H9 (cell line): Measurements from ENCODE around the gene MYH15. TPM values are rescaled to one million over a fixed set of nuclear protein-coding genes. Genes with fewer than 3 reads are reported as not detected.

Source experiments
- DNase-seq: peaks from one replicate; pipeline ENCODE4 v3.0.0-alpha.2; 2017
- H2AFZ ChIP-seq: one replicate; pipeline ENCODE4 v1.6.1; 2013; ENCODE audit warnings: mild to moderate bottlenecking, low read length, control low read depth, moderate library complexity
- H2AK5ac ChIP-seq: 2 replicates; pipeline ENCODE4 v1.6.1; 2013; ENCODE audit warnings: low read length, control low read depth, mixed read lengths; ENCODE audit not compliant: insufficient read length
- H2BK120ac ChIP-seq: one replicate; pipeline ENCODE4 v1.6.1; 2013; ENCODE audit warnings: low read depth, mild to moderate bottlenecking, low read length, control low read depth, inconsistent platforms; ENCODE audit not compliant: poor library complexity, severe bottlenecking
- H2BK12ac ChIP-seq: 2 replicates; pipeline ENCODE4 v1.6.1; 2013; ENCODE audit warnings: low read length, control low read depth, mixed read lengths, low read depth; ENCODE audit not compliant: insufficient read length
- H2BK15ac ChIP-seq: 2 replicates; pipeline ENCODE4 v1.6.1; 2013; ENCODE audit warnings: low read depth, low read length, control low read depth
- H2BK20ac ChIP-seq: one replicate; pipeline ENCODE4 v1.6.1; 2013; ENCODE audit warnings: low read depth, mild to moderate bottlenecking, low read length, control low read depth, inconsistent platforms; ENCODE audit not compliant: poor library complexity, severe bottlenecking
- H2BK5ac ChIP-seq: 2 replicates; pipeline ENCODE4 v1.6.1; 2013; ENCODE audit warnings: low read length, control low read depth, mixed read lengths; ENCODE audit not compliant: insufficient read length
- H3K14ac ChIP-seq: 2 replicates; pipeline ENCODE4 v1.6.1; 2013; ENCODE audit warnings: low read length, control low read depth; ENCODE audit not compliant: insufficient read depth
- H3K18ac ChIP-seq: 2 replicates; pipeline ENCODE4 v1.6.1; 2013; ENCODE audit warnings: low read depth, mild to moderate bottlenecking, mixed read lengths, low read length, control low read depth; ENCODE audit not compliant: insufficient read length
- H3K23ac ChIP-seq: 2 replicates; pipeline ENCODE4 v1.6.1; 2013; ENCODE audit warnings: low read length, control low read depth, mixed read lengths, low read depth; ENCODE audit not compliant: insufficient read length
- H3K23me2 ChIP-seq: 2 replicates; pipeline ENCODE4 v1.6.1; 2013; ENCODE audit warnings: low read depth, mild to moderate bottlenecking, mixed read lengths, low read length, control low read depth; ENCODE audit not compliant: insufficient read length, poor library complexity, severe bottlenecking
- H3K27ac ChIP-seq: 2 replicates; pipeline ENCODE4 v1.5.1; 2013; ENCODE audit warnings: low read length, control low read depth, mixed read lengths, low read depth; ENCODE audit not compliant: insufficient read length
- H3K27me3 ChIP-seq: 2 replicates; pipeline ENCODE4 v1.6.1; 2013; ENCODE audit warnings: low read length, control low read depth, inconsistent platforms; ENCODE audit not compliant: insufficient read depth
- H3K4ac ChIP-seq: 2 replicates; pipeline ENCODE4 v1.6.1; 2013; ENCODE audit warnings: low read depth, mild to moderate bottlenecking, control low read depth, inconsistent platforms, low read length, moderate library complexity
- H3K4me1 ChIP-seq: 2 replicates; pipeline ENCODE4 v1.6.1; 2013; ENCODE audit warnings: low read length, control low read depth, inconsistent platforms; ENCODE audit not compliant: insufficient read depth
- H3K4me2 ChIP-seq: 2 replicates; pipeline ENCODE4 v1.6.1; 2013; ENCODE audit warnings: low read length, control low read depth, mixed read lengths; ENCODE audit not compliant: insufficient read length, insufficient read depth
- H3K56ac ChIP-seq: 2 replicates; pipeline ENCODE4 v1.6.1; 2013; ENCODE audit warnings: low read depth, mild to moderate bottlenecking, mixed read lengths, low read length, control low read depth; ENCODE audit not compliant: insufficient read length
- H3K79me1 ChIP-seq: 2 replicates; pipeline ENCODE4 v1.6.1; 2013; ENCODE audit warnings: low read depth, mild to moderate bottlenecking, moderate library complexity, low read length, control low read depth, inconsistent platforms; ENCODE audit not compliant: insufficient read depth, poor library complexity, severe bottlenecking
- H3K79me2 ChIP-seq: 2 replicates; pipeline ENCODE4 v1.6.1; 2013; ENCODE audit warnings: low read length, control low read depth, inconsistent platforms; ENCODE audit not compliant: insufficient read depth
- H3K9ac ChIP-seq: 2 replicates; pipeline ENCODE4 v1.6.1; 2013; ENCODE audit warnings: low read length, control low read depth, mixed read lengths; ENCODE audit not compliant: insufficient read length; ENCODE audit errors: extremely low read depth
- H3K9me3 ChIP-seq: one replicate; pipeline ENCODE4 v1.6.1; 2013; ENCODE audit warnings: low read depth, low read length, inconsistent platforms; ENCODE audit not compliant: control insufficient read depth
- H3T11ph ChIP-seq: one replicate; pipeline ENCODE4 v1.6.1; 2013; ENCODE audit warnings: mild to moderate bottlenecking, low read length, control low read depth, inconsistent platforms
- H4K20me1 ChIP-seq: one replicate; pipeline ENCODE4 v1.6.1; 2013; ENCODE audit not compliant: control insufficient read depth, insufficient read length, insufficient read depth
- H4K5ac ChIP-seq: 2 replicates; pipeline ENCODE4 v1.6.1; 2013; ENCODE audit warnings: low read depth, mild to moderate bottlenecking, mixed read lengths, low read length, control low read depth; ENCODE audit not compliant: insufficient read length
- H4K8ac ChIP-seq: replicated peaks from 2 replicates; pipeline ENCODE4 v1.6.1; 2013; ENCODE audit warnings: low read length, control low read depth, mixed read lengths, low read depth; ENCODE audit not compliant: insufficient read length
- H4K91ac ChIP-seq: 2 replicates; pipeline ENCODE4 v1.6.1; 2013; ENCODE audit warnings: low read depth, mild to moderate bottlenecking, moderate library complexity, mixed read lengths, low read length, control low read depth; ENCODE audit not compliant: insufficient read length
- H3K27ac Mint-ChIP-seq, 3 experiments: 2 replicates in 2 of 3; 3 replicates in 1 of 3; pipeline ENCODE4 v1.8.0; 2020 to 2021; ENCODE audit warnings: mixed read lengths in 3 of 3, mild to moderate bottlenecking in 1 of 3, moderate library complexity in 1 of 3
- H3K27me3 Mint-ChIP-seq: 2 replicates; pipeline ENCODE4 v1.8.0; 2021; ENCODE audit warnings: low read depth, mild to moderate bottlenecking, moderate library complexity, mixed read lengths
- H3K36me3 Mint-ChIP-seq, 3 experiments: 2 replicates in 2 of 3; 3 replicates in 1 of 3; pipeline ENCODE4 v1.8.0; 2020 to 2021; ENCODE audit warnings: low read depth in 3 of 3, mixed read lengths in 3 of 3; ENCODE audit not compliant: insufficient read depth in 1 of 3
- H3K4me1 Mint-ChIP-seq, 2 experiments: 2 replicates each; pipeline ENCODE4 v1.8.0; 2020; ENCODE audit warnings: mixed read lengths in 2 of 2
- H3K4me3 Mint-ChIP-seq, 2 experiments: 2 replicates in 1 of 2; 3 replicates in 1 of 2; pipeline ENCODE4 v1.8.0; 2020 to 2021; ENCODE audit warnings: mild to moderate bottlenecking in 2 of 2, mixed read lengths in 2 of 2, moderate library complexity in 1 of 2
- H3K9me3 Mint-ChIP-seq, 2 experiments: 2 replicates in 1 of 2; 3 replicates in 1 of 2; pipeline ENCODE4 v1.8.0; 2020; ENCODE audit warnings: mild to moderate bottlenecking in 2 of 2, mixed read lengths in 2 of 2, moderate library complexity in 1 of 2
- WGBS: extraction: QIAGEN DNeasy Blood & Tissue Kit; methylation state at CpG from one replicate; pipeline ENCODE4 v1.1.7; 2013; ENCODE audit warnings: missing lambda C conversion rate, low lambda C conversion rate, mixed read lengths; ENCODE audit not compliant: insufficient read length; ENCODE audit errors: extremely low coverage; 5-methylcytosine and 5-hydroxymethylcytosine counted together
- total RNA-seq: library from RNA; stranded (reverse); gene quantifications from 2 replicates; pipeline ENCODE4 v1.2.1, GENCODE V29; 2021
- TF ChIP-seq, protein P1 (sequence below): fragments of 200-600 bp; sonication (generic); conservative IDR thresholded peaks from 3 replicates; pipeline ENCODE4 v1.8.0; 2021; ENCODE audit warnings: antibody characterized with exemption, mild to moderate bottlenecking

Gene MYH15
- total RNA-seq, 1 experiment from 2014 or later, result 0.13 TPM

DNA sequence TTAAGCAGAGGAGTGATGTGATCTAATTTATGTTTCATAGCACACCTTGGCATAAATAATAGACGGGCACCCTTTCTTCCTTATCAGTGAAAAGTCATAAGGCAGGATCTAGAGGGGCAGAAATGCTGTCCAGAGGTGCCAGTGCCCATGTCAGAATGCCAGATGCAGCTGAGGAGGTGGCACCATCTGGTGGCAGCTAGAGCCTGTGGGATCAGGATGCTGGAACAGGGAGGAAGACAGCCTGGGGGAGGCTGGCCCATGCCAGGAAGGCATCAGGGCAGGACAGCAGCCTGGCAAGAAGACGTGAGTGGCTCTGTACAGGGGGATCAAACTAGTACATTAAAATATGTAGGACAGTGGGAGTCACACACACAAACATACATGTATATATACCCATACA, 16.5 kb downstream of the MYH15 start:
- H3K18ac ChIP-seq, result no peak overlapping the region
- TF ChIP-seq, protein P1, sequence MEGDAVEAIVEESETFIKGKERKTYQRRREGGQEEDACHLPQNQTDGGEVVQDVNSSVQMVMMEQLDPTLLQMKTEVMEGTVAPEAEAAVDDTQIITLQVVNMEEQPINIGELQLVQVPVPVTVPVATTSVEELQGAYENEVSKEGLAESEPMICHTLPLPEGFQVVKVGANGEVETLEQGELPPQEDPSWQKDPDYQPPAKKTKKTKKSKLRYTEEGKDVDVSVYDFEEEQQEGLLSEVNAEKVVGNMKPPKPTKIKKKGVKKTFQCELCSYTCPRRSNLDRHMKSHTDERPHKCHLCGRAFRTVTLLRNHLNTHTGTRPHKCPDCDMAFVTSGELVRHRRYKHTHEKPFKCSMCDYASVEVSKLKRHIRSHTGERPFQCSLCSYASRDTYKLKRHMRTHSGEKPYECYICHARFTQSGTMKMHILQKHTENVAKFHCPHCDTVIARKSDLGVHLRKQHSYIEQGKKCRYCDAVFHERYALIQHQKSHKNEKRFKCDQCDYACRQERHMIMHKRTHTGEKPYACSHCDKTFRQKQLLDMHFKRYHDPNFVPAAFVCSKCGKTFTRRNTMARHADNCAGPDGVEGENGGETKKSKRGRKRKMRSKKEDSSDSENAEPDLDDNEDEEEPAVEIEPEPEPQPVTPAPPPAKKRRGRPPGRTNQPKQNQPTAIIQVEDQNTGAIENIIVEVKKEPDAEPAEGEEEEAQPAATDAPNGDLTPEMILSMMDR, result peak; percentile 43
- no peak overlapping the region for H3K4me3 Mint-ChIP-seq
- H4K5ac ChIP-seq, result no peak overlapping the region
- no peaks in the 10 kb centered on the region for H3K23me2 ChIP-seq
- WGBS, result no CpG with 5 or more reads among the region's 2 CpGs
- no peaks in the 10 kb centered on the region for H3K9me3 ChIP-seq
- H3K4me1 Mint-ChIP-seq, result peaks cover 2 to 3% of the 10 kb centered on the region in 2 experiments; a peak in 2 of 4 replicates
- no peak overlapping the region for H2BK5ac ChIP-seq
- no peaks in the 10 kb centered on the region for H3K27me3 ChIP-seq
- no peak overlapping the region for H3K27ac ChIP-seq
- H3K23ac ChIP-seq, result no peak overlapping the region
- H4K8ac ChIP-seq, result no peak overlapping the region
- no peak overlapping the region for H2BK12ac ChIP-seq
- no peak overlapping the region for H3T11ph ChIP-seq
- no peak overlapping the region for H2AK5ac ChIP-seq
- H3K4me2 ChIP-seq, result no peak overlapping the region
- H3K4ac ChIP-seq, result no peak overlapping the region
- H3K36me3 Mint-ChIP-seq, result no peaks in the 10 kb centered on the region
- no peak overlapping the region for H3K14ac ChIP-seq
- no peak overlapping the region for H3K27ac Mint-ChIP-seq
- H4K20me1 ChIP-seq, result no peaks in the 10 kb centered on the region
- H2BK120ac ChIP-seq, result no peak overlapping the region
- H2BK20ac ChIP-seq, result no peak overlapping the region
- no peaks in the 10 kb centered on the region for H3K27me3 Mint-ChIP-seq
- H3K79me2 ChIP-seq, result no peaks in the 10 kb centered on the region
- no peak overlapping the region for H3K9ac ChIP-seq
- no peaks in the 10 kb centered on the region for H3K79me1 ChIP-seq
- DNase-seq, result peak; percentile 33
- no peak overlapping the region for H2BK15ac ChIP-seq
- no peaks in the 10 kb centered on the region; a peak in 2 of 5 replicates for H3K9me3 Mint-ChIP-seq
- no peak overlapping the region for H4K91ac ChIP-seq
- H3K56ac ChIP-seq, result no peak overlapping the region
- no peak overlapping the region for H2AFZ ChIP-seq
- H3K4me1 ChIP-seq, result no peaks in the 10 kb centered on the region
